Heart left ventricle (tissue), 13 donors: ENCODE measurements around the gene BET1L.

Experiments used
- POLR2A ChIP-seq, 2 donors: fragments of 450-650 bp; IDR thresholded peaks; one replicate each; pipeline ENCODE4 v1.6.1; 2017; ENCODE audit warnings: antibody characterized with exemption in 2 of 2, mild to moderate bottlenecking in 2 of 2, moderate library complexity in 2 of 2
- TF ChIP-seq, protein P1 (sequence below), 12 donors: fragments of 200-600 bp; sonication (generic) in 4 of 12; IDR thresholded peaks; one replicate each; pipeline versions ENCODE4 v1.5.0 to v1.8.0; 2018 to 2022; ENCODE audit warnings: antibody characterized with exemption in 12 of 12, mild to moderate bottlenecking in 5 of 12
- donor health status: ischemic (EF 13 %, LVEDD 7.1; RV severe dilation, severe dysfunction).
- donor health status: DM: no; HTN: yes; CAD: no.
- donor health status: DM: no; HTN: no; CAD: no.
- donor health status: ischemic (EF 25% LVEDD 6.9; RV normal size, moderate dysfunction).
- donor health status: ischemic (EF 25% LVEDD 5.7; RV mildly dilated, moderate dysfunction).
- donor health status: ischemic (EF 35%, LVEDD 5.7; RV mildly dilated, moderate dysfunction).
- donor health status: nonischemic (EF 11% LVEDD 7.7; RV severe dilation, severe dysfunction).
- donor health status: DM: yes; HTN: yes; CAD: no.
- donor health status: PGD.
- donor health status: ischemic (EF 29% LVEDD 5.4; RV normal size, mild dysfunction).
- donor health status: nonischemic (EF 23%, LVEDD 6.1; RV moderate dilation, normal function).

- TF ChIP-seq POLR2A (IDR thresholded peaks at IDR 0.05) = no peak
- TF ChIP-seq, protein P1, sequence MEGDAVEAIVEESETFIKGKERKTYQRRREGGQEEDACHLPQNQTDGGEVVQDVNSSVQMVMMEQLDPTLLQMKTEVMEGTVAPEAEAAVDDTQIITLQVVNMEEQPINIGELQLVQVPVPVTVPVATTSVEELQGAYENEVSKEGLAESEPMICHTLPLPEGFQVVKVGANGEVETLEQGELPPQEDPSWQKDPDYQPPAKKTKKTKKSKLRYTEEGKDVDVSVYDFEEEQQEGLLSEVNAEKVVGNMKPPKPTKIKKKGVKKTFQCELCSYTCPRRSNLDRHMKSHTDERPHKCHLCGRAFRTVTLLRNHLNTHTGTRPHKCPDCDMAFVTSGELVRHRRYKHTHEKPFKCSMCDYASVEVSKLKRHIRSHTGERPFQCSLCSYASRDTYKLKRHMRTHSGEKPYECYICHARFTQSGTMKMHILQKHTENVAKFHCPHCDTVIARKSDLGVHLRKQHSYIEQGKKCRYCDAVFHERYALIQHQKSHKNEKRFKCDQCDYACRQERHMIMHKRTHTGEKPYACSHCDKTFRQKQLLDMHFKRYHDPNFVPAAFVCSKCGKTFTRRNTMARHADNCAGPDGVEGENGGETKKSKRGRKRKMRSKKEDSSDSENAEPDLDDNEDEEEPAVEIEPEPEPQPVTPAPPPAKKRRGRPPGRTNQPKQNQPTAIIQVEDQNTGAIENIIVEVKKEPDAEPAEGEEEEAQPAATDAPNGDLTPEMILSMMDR (IDR thresholded peaks at IDR 0.05) = no peak
Measured at GRCh38 chr11:203056-203944, 3.9 kb downstream of the BET1L start.
